ENCODE results near the gene ZAP70. TPM values are rescaled to one million over a fixed set of nuclear protein-coding genes. Genes with fewer than 3 reads are reported as not detected.
"Not testable (repeated sequence)": the region's sequence is repeated elsewhere in the genome, so short reads cannot be mapped to it uniquely, and the experiment has no call there.

ZAP70 gene
- total RNA-seq, 2 donors from 2014 or later: 3.4 to 5.3 TPM

DNA sequence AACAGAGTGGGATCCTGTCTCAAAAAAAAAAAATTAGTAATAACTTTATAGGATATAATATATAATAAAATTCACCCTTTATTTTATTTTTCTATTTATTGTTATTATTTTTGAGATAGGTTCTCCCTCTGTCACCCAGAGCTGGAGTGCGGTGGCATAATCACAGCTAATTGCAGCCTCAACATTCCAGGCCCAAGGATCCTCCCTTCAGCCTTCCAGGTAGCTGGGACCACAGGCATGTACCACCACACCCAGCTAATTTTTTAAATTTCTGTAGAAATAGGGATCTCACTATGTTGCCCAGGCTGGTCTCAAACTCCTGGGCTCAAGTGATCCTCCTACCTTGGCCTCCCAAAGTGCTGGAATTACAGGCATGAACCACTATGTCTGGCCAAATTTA is 42.9 kb upstream of the ZAP70 start:
- no peaks in the 10 kb centered on the region for H3K27me3 ChIP-seq (replicated peaks; ENCODE audit: insufficient read depth)
- H3K9me3 ChIP-seq: no peaks in the 10 kb centered on the region
- H3K27ac ChIP-seq: no peak overlapping the region
- H3K36me3 ChIP-seq: no peaks in the 10 kb centered on the region
- no peak overlapping the region for H3K4me3 ChIP-seq
- DNase-seq (ENCODE audit: low spot score): no peak
- ATAC-seq (ENCODE audit: insufficient number of reproducible peaks, low FRiP score, low read depth): no peak
- TF ChIP-seq, protein P1, sequence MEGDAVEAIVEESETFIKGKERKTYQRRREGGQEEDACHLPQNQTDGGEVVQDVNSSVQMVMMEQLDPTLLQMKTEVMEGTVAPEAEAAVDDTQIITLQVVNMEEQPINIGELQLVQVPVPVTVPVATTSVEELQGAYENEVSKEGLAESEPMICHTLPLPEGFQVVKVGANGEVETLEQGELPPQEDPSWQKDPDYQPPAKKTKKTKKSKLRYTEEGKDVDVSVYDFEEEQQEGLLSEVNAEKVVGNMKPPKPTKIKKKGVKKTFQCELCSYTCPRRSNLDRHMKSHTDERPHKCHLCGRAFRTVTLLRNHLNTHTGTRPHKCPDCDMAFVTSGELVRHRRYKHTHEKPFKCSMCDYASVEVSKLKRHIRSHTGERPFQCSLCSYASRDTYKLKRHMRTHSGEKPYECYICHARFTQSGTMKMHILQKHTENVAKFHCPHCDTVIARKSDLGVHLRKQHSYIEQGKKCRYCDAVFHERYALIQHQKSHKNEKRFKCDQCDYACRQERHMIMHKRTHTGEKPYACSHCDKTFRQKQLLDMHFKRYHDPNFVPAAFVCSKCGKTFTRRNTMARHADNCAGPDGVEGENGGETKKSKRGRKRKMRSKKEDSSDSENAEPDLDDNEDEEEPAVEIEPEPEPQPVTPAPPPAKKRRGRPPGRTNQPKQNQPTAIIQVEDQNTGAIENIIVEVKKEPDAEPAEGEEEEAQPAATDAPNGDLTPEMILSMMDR (IDR thresholded peaks at IDR 0.05): no peak
- H3K4me1 ChIP-seq (ENCODE audit: control insufficient read depth in 1 of 2, low read depth in 2 of 2): no peaks in the 10 kb centered on the region

DNA sequence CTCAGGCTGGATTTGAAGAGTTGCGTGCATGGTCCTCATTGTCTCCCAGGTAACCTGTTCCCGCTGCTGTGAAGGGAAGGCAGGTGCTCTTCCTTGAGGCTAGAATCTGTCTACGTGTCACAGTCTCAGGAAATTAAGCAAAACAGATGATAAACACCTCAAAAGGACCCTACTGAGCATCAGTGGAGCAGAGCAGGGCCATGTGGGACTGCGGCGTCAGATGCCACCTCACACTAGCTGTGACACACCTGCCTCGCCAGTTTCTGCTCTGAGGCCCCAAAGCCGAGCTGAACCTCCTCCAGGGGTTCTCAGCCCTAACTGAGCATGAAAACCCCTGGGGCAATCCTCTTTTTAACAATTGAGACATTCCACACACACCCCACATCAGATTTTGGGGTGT is 41.9 kb upstream of the ZAP70 start:
- H3K4me1 ChIP-seq (ENCODE audit: control insufficient read depth in 1 of 2, low read depth in 2 of 2): no peaks in the 10 kb centered on the region

DNA sequence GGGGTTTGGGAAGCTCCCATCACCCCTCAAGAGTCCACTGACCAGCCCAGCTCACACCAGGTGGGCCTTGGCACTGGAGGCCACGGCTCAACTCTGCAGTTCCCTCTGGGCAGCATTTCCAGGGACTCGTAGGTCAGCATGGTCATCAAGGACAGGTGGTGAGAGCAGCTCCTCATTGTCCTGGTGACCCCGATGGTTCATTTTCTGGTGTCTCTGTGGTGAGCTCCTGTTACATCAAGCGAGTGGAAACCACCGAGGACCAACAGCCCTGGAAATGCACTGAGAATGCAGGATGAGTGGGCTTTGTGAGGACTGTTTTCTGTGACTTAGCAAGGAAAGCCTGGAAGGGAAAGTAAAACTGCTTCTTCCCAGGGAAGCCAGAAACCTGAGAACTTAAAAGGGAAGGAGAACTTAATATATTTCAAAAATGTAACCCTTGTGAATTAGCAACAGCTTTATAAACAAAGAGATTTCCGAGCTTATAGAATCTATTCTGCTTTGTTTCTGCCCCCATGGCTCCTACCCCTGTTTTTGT is 40.7 kb upstream of the ZAP70 start:
- not testable (repeated sequence) for H3K27ac ChIP-seq; DNase-seq (ENCODE audit: low spot score); H3K36me3 ChIP-seq; H3K4me1 ChIP-seq (ENCODE audit: control insufficient read depth in 1 of 2, low read depth in 2 of 2); H3K27me3 ChIP-seq (replicated peaks; ENCODE audit: insufficient read depth); ATAC-seq (ENCODE audit: insufficient number of reproducible peaks, low FRiP score, low read depth); H3K4me3 ChIP-seq; H3K9me3 ChIP-seq

More for the DNA sequence above, 41.9 kb upstream of the ZAP70 start:
- DNase-seq (ENCODE audit: low spot score) (no peak), ATAC-seq (ENCODE audit: insufficient number of reproducible peaks, low FRiP score, low read depth) (no peak)
- TF ChIP-seq, protein P1 (IDR thresholded peaks at IDR 0.05): no peak
- Histone ChIP-seq H3K36me3 (no peaks in the 10 kb centered on the region), H3K4me3 (no peak overlapping the region), H3K9me3 (no peaks in the 10 kb centered on the region), H3K27me3 (replicated peaks; ENCODE audit: insufficient read depth) (no peaks in the 10 kb centered on the region), H3K27ac (no peak overlapping the region)

DNA sequence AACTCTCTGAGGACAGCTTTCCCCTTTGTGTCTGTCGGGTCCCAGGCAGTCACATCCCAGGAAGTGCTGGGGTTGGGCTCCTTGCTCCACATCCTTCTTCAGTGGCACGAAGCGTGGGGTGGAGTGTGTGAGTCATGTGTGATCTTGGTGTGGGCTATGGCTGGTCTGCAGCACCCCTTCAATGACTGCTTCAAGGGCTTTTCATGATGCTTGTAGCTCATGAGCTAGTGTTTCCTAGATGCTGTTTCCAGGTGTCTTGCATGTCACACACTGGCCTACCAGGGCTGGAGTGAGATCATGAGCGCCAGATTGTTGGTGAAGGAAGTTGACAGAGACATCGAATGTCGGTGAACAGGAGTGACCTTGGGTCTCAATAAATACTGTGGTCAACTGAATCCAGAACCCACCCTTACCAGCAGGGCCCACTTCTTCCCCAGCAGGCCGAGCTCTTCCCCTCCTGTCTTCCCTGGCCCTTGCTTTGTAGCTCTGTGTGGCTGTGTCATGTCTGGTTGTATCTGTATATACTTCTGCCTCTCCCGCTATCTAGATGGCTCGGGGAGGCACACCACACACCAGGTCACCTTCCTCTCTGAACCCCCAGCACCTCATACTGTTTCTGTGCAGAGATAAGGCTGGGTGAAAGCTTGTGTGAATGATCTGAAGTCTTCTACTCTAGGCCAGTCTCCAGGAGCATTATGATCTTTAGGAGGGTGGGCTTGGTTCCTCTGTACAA is 40.0 kb upstream of the ZAP70 start:
- Histone ChIP-seq H3K9me3 (no peaks in the 10 kb centered on the region), H3K27me3 (replicated peaks; ENCODE audit: insufficient read depth) (no peaks in the 10 kb centered on the region), H3K36me3 (no peaks in the 10 kb centered on the region), H3K4me1 (ENCODE audit: control insufficient read depth in 1 of 2, low read depth in 2 of 2) (no peaks in the 10 kb centered on the region), H3K27ac (no peak overlapping the region), H3K4me3 (no peak overlapping the region)
- TF ChIP-seq, protein P1 (IDR thresholded peaks at IDR 0.05): no peak
- DNase-seq (ENCODE audit: low spot score): no peak
- no peak for ATAC-seq (ENCODE audit: insufficient number of reproducible peaks, low FRiP score, low read depth)

DNA sequence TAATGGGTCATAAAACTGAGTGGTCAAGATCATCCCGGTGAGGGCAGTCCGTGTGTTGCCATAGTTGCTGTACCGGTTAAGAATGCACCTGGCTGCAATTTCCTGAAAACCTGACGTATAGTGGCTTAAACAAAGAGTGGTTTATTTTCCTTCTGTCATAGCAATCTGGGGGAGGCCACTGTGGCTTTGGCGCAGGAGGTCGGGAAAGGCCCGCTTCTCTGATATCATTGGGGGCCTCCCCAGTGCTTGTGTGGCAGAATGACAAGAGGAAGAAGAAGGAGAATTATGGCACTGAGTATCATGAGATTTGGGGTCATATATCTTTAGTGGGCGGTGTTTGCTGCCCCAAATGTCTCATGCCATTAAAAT is 39.5 kb upstream of the ZAP70 start:
- TF ChIP-seq, protein P1 (IDR thresholded peaks at IDR 0.05): no peak
- DNase-seq (ENCODE audit: low spot score) (no peak), ATAC-seq (ENCODE audit: insufficient number of reproducible peaks, low FRiP score, low read depth) (no peak)
- Histone ChIP-seq H3K4me3 (no peak overlapping the region), H3K27ac (no peak overlapping the region), H3K4me1 (ENCODE audit: control insufficient read depth in 1 of 2, low read depth in 2 of 2) (no peaks in the 10 kb centered on the region), H3K36me3 (no peaks in the 10 kb centered on the region), H3K9me3 (no peaks in the 10 kb centered on the region), H3K27me3 (replicated peaks; ENCODE audit: insufficient read depth) (no peaks in the 10 kb centered on the region)
